ENCODE results near the gene N4BP2L1.

N4BP2L1 gene

DNA sequence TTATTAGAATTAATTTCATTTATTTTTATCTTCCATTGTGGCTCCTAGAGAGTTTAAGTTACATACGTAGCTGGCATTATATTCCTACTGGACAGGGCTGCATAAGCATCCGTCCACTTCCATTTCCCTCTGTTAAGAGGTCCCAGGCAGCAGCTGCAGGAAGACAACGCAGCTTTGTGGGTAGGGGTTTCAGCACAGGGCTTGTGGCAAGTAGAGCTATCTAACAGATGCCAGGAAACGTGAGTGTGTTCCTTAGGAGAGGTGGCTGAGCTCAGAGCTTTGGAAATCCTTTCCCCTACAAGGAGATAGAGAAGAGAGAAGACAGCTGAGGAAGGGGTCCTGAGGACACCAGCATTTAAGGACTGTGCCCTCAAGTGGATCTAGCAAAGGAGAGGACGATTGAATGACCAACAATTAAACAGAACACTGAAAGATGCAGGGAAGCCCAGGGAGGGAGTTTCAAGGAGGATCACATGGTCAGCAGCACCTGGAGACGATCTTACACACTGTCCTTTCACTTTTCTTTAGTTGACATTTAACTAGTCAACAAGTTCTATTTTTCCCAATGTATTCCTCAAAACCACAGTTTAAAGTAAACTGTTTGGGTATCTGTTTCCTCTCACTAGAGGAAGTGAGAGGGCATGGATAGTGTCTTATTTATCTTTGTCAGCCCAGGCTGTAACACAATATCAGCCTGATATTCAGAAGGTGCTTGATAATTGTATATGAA, 2.3 kb upstream of the N4BP2L1 start:
- FAIRE-seq = no peak

DNA sequence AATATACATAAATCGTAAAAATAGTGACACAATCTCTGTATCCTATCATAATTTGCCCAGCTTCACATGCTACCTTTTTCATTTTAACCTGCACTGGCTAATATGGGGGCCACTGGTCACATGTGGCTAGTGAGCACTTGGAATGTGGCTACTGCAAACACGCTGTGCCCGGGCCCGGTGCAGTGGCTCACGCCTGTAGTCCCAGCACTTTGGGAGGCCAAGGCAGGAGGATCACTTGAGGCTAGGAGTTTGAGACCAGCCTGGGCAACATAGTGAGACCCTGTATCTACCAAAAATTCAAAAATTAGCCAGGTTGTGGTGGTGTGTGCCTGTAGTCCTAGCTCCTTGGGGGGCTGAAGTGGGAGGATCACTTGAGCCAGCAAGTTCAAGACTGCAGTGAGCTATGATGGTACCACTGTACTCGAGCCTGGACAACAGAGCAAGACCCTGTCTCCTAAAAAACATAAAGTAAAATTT, 1.5 kb upstream of the N4BP2L1 start:
- no peak for FAIRE-seq

DNA sequence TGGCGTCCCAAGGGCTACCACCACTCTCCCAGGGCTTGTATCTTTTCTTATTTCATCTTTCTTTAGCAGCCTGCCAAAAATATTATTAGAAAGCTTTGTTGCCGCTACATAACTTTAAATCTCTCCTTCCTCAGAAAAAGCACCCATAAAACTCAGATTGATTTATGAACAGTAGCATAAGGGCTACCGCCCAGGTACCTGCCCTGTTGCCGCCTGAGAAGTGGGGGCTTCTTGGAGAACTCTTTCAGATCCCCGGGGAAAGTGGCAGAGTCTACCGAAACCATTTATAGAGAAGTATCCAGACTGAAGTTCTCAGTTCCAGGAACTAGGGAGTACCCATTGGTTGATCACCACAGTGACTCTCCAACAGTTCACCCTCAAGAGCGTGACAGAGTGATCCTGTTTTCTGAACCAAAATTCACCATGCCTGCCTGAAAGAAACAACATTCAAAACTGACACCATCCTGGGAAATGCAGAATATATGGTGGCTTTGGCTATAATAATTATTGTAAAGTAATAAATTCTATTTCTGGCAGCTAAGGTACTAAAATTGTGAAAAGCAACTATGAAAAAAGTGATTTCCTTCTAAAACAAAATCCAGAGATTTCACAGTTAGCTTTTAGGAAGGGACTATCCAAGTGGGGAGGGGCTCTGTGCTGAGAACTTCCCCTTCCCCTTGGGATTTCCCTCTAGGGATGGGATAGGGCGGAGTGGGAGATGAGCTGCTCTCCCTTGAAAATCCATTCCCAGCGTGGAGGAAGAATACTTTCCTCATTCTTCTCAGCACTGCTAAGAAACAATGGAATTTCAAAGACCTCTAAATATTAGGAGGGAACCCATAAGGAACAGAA, 877 bp upstream of the N4BP2L1 start:
- FAIRE-seq = no peak

DNA sequence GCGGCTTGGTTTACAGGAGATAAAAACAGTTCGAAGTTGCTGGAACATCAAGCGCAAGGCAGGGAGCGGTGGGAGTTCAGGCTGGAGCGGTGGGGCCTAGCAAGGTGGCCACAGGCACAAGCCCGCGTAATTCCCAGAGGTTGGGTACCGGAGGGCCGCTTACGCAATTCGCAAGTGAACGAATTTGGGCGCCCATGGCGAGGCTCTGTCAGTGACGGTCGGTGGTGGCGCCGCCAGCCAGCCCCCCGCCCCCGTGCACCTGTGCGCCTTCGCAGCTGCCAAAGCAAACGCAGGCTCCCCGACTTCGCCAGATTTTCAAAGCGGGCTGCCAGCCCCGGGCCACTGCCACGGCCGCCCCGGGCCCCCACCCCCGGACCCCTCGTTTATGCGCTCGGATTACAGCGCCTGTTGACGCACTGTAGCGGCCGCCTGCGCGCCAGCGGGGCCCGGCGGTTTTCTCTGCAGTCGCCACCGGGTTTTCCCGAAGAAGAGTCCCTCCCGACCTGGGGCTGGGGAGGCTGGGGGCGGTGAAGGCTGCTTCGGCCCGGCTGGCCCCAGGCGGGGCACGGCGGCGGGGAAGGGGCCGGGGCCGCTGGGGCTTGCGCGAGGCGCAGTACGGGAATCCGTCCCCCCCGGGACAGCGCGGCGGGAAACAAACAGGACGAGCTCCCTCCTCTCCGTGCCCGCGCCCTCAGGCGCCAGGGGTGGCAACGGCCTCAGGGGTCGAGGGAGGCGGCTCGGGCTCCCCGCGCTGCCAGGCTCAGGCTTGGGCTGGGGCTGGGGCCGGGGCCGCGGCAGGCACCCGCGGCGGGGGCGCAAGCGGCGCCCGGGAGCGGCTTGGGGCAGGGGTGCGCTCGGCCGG, 709 bp downstream of the N4BP2L1 start:
- no peak for FAIRE-seq

DNA sequence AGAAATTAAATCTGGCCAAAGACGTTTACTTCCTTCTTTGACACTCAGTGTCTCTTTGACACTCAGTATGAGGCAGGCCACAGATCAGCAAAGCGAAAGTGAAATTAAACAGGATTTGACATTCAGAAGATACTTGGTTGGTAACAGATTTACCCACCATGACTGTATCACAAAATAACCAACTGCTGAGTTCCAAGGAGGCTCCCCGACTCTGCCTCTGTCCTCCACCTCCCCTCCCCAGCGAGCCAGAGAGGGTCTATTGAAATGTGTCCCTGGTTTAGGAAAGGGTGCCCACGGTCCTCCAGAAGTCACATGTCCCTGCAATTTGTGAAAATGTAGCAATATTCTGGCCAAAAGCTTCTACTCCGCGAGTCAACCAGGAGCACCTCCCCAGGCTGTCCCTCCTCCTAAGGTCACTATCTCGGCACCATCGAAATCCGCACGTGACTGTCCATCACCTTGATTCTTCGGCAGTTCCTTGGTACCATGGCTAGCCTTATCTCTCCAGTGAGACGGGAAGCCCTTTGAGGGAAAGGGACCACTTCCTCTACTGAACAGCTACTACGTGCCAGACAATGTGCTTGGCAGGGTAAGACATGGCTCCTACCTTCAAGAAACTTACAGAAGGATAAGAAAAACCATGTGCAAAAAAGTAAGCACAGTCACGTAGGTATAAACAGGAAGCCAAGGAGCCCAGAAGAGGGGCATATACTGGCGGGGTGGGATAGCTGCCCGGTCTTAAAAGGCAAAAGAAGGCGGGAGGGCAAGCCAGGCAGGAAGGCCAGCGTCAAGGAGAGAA, 1.5 kb downstream of the N4BP2L1 start:
- FAIRE-seq = no peak

DNA sequence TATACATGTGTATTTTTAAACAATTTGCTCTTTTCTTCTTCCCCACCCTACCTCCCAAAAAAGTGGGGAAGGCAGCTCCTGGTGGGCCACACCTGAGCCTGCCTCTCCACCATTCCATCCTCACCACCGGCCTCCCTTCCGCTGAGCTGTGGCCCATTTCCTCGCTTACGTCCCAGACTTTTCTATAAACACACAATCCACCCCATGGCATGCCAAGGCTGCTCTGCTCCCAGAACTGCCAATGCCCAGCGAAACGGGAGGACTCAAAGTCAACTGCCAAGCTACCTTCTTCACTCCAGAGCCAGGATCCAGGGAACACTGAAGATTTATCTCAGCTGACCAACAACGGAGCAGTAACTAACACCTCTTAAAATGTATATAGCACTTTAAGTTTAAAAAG, 2.8 kb downstream of the N4BP2L1 start:
- no peak for FAIRE-seq

DNA sequence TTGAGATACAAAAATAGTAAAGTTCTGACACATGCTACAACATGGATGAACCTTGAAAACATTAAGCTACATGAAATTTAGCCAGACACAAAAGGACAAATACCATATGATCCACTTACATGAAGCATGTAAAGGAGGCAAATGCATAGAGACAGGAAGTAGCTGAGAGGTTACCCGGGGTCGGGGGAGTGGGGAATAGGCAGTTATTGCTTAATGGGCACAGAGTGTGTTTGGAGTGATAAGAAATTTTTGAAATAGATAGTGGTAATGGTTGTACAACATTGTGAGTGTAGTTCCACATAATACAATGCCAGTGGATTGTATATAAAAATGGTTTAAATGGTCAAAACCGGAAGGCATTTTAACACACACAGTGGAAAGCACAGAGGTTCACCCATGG, 4.3 kb downstream of the N4BP2L1 start:
- FAIRE-seq = no peak

DNA sequence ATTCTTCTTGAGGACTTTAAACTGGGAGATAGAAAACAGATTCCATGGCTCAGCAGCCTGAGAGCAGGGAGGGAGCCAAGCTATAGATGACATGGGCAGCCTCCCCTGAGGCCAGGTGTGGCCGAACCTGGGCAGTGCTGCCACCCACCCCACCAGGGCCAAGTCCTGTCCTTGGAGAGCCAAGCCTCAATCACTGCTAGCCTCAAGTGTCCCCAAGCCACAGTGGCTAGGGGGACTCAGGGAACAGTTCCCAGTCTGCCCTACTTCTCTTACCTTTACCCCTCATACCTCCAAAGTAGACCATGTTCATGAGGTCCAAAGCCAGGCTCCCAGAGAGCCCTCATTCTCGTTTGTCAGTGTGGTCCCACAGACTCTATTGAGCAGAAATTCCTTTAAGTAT, 8.1 kb downstream of the N4BP2L1 start:
- FAIRE-seq = no peak

DNA sequence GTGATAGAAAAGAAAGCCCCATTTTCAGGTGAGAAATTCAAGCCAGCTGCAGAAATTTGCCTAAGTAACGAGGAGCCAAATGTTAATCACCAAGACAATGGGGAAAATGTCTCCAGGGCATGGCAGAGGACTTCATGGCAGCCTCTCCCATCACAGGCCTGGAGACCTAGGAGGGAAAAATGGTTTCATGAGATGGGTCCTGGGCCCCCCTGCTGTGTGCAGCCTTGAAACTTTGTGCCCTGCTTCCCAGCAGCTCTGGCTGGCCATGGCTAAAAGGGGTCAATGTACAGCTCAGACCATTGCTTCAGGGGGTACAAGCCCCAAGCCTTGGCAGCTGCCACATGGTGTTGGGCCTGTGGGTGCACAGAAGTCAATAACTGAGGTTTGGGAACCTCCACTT, 9.9 kb downstream of the N4BP2L1 start:
- no peak for FAIRE-seq

DNA sequence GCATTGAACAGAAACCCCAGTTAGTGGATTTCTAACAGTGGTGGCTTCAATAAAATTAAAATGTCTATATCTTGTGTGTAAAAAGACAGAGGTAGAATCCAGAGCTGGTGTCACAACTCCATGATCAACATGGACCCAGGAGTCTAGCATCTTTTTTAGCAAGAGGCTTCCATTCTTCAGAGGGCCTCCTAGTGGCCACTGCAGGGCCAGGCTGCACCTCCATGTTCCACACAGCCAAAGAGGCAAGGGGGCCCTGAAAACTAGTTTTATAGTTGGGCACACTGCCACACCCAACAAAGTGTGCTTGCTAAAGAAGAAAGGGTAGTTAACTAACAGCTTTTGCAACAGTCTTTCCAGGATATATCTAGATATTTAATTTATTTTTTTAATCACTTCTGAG, 12.9 kb downstream of the N4BP2L1 start:
- FAIRE-seq = no peak

DNA sequence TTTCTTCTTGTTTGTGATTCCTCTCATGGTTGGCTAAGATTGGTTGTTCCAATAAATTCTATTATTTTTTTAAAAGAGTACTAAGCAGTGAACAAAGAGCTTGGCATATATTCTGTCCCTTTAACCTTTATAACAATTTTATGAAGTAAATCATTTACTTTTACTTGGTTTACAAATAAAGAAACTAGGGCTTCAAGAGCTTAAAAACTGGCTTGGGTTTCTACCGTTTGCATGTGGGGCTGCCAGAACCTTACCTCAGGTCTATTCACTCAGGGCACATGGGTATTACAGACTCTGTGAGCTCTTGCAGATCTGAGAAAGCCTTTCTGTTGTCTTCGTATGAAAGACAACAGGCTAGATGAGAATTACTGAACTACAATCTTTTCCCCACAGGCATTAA, 13.3 kb downstream of the N4BP2L1 start:
- FAIRE-seq = no peak

DNA sequence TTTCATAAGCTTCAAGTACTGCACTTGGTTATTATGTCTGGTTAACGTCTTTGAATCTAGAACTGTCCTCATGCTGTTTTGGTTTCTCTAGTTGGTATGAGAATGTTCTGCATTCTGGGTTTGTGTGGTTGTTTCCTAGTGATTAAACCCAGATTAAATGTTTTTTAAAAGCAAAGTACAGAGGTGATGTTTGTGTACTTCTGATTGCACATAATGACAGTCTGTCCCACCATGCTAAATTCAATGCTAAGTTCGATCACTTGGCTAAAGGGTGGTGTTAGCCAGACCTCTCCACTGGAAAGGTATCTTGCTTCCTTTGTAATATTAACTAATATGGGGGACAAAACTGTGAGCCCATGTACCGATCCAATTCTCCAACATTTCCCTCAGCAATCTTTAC, 14.6 kb downstream of the N4BP2L1 start:
- no peak for FAIRE-seq

DNA sequence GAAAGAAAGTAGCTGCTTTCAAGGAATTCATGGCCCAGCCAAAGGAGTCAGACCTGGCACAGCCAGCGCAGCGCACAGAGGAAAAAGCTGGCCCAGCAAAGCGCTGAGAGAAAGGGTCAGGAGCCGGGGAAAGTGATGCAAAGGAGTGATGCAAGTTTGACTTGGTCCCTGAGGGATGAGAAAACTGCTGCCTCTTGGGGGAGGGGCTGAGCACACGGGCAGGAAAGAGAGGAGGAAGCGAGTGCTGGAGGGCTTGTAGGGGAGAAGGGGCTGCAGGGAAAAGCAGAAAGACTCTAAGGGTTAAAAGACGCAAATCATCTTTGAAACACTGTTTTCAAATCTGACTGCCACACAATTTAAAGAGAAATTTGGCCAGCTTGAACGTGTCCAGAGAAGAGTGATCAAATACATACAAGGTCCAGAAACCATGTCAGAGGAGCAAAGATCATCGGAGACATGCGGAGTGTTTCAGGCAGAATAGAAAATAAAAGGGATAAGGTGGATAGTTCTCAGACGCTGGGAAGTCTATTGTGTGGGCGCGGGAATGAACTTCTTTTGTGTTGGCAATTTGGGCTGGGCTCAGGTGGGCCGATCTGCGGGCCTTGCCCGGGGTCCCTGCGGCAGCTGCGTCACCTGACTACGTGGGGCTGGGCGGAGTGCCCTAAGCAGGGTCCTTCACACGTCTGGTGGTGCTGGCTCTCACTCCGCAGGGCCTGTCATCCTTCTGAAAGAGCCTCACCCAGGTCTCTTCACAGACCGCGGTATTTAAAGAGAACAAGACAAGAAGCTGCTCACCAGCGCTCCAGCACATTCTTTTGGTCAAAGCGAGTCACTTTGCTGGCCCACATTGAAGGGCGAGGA, 18.1 kb downstream of the N4BP2L1 start:
- FAIRE-seq = no peak

DNA sequence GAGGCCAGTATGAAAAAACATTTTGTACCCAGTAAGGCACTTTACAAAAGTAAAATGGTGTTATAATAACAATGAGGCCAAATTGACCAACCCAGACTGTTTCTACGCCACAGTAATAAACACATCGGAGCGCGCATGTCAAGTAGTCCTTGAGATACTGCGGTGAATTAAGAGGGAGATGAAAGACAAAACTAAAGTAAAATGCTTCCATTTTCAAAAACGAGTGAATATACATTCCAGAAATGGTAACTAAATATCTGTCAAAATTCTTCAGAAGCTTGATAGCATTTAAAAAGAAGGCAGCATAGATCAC, 19.0 kb downstream of the N4BP2L1 start:
- FAIRE-seq = no peak

DNA sequence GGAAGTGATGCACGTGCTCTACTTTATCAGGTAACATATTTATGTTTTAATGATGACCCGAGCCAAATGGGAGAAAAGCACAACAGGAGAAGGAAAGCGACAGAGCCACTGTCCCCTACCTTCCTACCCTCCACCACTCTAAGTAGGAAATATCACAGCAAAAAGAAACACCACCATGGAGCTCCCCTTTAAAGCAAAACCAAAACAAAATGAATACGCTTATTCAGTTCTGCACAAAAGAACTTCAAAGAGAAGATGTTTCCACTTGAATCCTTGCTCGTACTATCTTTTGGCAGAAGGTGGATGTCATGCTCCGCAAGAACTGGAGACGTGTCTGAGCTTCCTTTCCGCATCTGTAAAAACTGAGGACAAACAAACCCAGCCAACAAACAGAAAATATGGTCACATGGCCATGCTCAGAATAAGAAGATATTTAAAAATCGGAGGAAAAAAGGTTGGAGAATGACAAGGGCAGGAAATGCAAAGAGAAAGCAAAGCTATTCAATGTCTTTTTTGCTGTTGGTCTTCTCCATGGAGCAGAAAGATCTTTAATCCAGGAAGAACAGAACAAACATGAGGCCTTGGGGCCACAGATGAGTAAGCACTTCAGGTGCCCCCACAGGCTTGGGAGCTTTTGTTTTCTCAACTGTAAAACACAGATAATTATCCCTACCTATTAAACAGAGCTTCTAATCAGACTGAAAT, 19.5 kb downstream of the N4BP2L1 start:
- FAIRE-seq = no peak

DNA sequence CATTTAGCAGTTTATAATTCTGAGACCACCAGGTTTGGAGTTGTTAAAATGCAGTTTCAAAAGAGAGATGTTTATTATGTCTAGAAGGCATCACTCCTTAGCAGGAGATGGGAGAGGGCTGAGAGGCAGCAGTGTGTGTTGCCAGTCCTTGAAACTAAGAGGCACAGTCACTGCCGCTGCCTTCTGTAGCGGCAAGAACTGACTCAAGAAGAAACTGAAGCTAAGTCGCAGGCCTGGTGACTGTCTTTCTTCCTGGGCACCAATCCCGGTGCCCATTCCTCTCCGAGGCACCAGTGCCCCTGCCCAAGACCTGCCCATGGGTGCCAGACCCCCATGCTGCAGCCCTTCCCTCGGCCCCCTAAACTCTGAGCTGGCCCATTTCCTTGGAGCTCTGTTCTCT, 20.1 kb downstream of the N4BP2L1 start:
- no peak for FAIRE-seq

DNA sequence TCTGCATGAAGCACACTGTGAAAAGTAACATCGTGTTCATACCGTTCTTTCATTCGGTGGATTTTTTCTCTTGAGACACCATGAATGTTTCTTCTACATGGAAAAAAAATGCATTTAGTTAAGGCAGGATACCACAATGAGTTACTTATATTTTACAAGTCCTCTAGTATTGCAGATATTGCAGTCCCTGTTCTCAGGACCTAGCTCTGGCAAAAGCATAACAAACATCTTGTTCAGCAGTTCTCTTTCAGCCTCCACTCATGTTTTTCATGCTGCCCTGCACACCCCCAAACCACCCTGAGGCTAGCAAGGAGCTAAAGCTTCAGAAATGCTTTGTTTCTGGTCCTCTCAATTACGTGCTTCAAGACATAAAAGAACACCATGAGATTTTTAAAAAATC, 24.8 kb downstream of the N4BP2L1 start:
- no peak for FAIRE-seq

DNA sequence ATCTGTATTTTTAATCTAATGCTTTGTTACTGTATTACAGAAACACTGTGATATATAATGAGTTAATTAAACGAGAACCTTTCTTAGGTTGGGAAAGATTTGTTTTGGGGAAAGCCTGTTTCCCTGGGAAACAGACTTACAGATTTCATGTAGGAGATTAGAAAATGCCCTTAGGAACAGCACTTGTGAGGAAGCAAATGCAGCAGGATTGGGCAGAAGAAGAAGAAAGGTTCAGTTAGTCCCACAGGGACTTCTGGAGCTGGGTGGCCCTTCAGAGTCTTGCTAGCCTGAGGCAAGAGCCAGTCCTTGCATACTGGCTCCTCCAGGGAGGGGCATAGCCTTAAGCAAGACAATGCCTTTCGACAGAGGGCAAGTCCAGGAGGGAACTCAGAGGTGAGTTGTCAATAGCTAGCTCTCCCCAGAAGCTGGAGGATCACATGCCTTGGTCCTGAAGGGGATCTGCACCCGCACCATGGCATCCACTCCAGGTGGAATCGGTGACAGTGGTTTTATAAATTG, 36.8 kb downstream of the N4BP2L1 start:
- no peak for FAIRE-seq

DNA sequence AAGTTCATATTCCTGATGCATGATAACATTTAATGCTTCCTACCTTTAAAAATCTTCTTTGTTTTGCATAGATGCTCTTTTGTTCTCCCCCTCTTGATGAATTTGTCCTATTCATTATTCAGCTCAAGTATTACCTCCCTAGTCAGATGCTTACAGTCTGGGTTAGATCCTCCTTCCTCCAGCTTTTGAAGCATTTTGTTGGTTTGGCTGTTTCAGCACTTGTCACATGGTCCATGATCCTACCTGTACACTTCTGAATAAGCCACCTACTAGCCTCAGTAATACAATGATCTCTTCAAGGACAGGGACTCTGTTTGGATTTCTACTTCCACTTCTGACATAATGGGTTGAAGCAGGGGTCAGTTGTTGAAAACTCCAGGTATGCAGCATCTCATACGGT, 37.4 kb downstream of the N4BP2L1 start:
- no peak for FAIRE-seq

DNA sequence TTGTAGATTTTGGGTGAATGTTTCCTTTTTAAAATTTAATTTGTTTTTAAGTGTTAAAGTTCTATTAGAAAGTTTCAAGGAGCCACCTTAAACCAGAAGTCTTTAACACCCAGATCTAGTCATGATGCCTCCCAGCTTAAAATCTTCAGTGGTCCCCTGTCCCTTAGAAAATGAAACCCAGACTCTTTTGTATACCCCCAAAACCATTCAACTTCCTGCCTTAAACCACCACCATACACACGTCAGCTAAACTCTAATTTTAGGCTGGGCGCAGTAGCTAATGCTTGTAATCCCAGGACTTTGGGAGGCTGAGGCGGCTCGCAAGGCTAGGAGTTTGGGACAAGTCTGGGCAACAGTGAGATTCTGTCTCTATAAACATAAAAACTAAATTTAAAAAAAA, 37.9 kb downstream of the N4BP2L1 start:
- FAIRE-seq = no peak

DNA sequence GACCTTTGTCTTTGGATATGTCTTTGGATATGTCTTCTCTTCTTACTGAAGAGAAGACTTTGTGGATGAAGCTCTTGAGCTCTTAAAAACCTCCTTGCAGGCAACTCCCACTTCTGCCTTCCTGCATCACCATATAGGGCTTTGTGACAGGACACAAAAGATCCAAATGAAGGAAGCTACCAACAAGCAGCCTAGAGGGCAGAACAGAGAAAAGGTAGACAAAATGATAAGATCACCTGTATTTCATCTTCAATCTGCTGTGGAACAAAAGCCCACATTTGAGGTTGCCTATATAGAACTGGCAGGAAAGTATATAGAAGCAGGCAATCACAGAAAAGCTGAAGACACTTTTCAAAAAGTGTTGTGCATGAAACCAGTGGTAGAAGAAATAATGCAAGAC, 42.5 kb downstream of the N4BP2L1 start:
- no peak for FAIRE-seq

All from G401.6 (cell line).